Epidermal melanocyte (primary cell): ENCODE results near the gene NIBAN1.
A peak's percentile ranks its signal among the peaks of the same experiment; 100 is the strongest.

Experiments
- DNase-seq: peaks from one replicate; pipeline ENCODE4 v3.0.0; 2011; ENCODE audit warnings: low spot score; ENCODE audit not compliant: insufficient read length

Gene NIBAN1

DNA sequence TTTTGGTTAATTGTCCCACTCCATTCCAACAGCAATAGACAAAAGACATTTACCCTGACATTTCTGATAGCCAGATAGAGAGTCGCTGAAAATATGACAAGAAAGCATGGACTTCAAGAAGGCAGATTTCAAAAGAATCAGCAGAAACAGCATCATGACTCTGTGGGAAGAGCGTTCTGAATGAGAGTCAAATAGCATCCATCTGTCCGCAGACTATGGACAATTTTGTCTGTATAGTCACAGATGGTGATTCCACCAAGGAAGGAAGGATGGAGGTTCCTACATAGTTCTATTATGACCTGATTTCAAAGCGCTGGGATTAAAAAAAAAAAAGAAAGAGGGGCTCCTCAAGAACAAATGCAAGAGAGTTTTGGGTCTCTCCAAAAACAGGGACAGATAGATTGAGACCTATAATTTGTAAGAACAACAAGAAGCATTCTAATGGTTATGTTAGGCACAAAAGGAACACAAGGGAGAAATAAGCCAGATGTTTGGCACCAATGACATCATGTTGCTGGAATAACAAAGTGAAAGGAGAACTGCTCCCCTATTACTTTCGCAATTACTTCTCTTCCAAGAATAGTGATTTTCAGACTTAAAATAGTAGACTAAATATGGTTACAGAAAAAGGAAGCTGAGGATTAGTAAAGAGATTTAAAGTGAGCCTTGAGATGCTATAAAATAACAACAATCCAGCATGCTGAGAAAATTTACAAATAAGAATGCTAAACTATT, 28.5 kb downstream of the NIBAN1 start:
- DNase-seq, result peak; percentile 51

DNA sequence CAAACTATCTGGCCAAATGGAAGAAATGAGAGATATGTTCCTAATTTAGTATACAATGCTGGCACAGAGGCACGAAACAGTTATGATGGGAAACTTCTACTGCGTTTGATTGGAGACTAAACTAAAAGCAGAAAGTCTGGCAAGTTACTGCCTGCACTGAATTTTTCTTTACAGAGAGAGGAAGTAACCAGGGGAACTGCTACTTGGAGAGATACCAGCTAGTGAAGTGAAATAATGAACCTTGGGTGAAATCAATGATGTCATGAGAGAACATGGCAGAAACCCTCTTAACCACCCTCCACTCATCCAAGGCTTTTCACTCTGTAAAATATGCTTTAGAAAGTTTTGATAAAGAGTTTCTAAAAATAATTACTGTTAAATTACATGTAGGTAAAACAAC, 29.3 kb downstream of the NIBAN1 start:
- DNase-seq, result no peak

DNA sequence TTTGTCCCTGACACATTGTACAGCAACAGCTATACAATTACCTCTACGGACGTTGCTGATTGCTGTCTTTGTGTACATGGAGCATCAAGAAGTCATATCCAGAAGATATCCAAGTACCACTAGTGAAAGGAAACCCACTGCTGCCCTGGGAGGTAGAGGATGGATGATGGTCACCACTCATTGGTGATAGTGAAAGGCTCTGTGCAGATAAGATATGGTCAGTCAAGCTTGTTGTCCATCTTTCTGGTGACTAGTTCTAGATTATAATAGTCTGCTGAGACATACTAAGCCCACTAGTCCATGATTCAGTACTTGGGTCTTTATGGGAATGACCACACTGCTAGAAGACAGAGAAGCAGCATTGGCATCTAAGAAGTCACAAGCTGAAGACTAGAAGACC, 30.3 kb downstream of the NIBAN1 start:
- DNase-seq, result no peak

DNA sequence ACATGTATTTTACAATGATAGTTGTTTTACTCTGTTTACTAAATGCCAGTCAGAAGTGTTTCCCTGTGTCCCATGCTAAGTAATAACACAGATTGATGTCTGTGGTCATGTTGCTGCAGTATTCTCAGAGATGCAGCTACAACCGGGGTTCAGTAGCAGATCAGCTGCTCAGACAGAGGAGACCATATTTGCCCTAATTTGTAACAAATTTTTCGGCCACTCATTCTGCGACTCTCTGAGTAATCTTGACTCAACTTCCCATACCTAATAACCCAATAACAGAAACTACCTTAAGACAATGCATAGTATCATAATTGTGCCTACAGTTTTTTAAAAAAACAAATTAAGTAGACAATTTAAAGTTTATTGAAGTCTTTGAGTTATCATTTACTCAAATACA, 32.6 kb downstream of the NIBAN1 start:
- no peak for DNase-seq

DNA sequence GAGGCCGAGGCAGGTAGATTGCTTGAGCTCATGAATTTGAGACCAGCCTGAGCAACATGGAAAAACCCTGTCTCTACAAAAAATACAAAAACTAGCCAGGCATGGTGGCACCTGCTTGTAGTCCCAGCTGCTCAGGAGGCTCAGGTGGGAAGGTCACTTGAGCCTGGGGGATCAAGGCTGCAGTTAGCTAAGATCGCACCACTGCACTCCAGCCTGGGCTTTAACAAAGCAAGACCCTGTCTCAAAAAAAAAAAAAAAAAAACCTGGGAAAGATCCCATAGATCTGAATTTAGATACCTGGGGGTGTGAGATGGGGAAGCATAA, 32.9 kb downstream of the NIBAN1 start:
- no peak for DNase-seq

DNA sequence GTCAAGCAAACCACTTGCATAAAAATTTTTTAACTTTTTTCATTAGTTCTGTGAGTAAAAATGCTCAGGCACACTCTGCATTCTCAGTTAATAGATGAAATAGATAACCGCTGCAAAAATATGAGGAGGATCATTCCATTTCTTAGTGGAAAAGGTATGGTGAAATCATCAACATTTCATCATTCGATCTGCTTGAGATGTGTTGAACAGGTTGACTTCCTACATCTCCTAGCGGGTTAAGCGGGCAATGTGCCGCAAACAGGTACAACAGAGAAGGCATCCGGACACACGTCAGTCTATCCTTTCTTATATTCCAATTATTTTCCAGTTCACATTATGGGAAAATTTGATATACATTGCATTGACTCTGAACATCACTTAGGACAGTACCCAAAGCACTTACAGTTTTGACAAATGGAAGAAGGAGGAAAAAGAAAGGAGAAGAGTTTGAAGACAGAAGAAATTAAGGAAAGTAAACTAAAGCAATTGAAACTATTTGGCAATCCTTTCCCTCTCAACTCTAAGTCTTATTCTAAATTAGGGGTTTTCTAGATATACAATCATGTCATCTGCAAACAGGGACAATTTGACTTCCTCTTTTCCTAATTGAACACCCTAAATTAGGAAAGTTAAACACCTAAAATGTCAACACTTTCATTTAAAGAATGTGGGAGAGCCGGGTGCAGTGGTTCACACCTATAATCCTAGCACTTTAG, 33.5 kb downstream of the NIBAN1 start:
- no peak for DNase-seq

DNA sequence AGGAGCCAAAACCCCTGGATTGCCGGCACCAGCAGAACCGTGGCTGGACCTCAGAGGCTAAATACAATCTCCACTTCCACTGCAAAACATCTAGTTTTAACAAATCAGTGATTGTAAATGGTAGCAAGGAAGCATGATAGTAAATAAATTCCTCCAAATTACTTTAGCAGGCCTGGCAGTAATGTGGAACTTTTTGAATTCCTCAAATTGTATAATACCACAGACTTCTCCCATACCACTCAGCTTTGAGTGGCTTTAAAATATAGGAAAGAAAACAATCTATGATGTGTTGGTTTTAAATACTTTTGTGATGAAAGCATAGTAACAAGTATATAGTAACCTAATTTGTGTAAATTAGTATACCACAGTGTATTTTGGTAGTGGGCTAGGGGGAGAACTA, 34.1 kb downstream of the NIBAN1 start:
- no peak for DNase-seq

DNA sequence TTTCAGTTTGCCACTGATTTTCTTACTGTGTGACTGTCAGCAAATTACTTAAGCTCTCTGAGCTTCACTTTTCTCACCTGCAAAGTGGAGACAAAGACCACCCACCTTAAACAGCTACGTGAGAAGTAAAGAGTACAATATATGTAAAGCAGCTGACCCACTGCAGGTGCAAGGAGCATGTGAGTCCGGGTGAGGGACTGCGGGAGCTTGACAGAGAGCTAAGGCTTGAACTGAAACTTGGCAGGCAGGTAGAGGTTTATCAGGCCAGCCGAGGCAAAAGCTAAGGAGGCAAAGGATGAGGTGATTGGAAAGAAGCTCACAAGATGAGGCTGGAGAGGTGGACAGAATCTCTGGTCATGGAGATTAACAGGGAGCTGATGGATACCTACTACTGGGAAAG, 36.6 kb downstream of the NIBAN1 start:
- no peak for DNase-seq

DNA sequence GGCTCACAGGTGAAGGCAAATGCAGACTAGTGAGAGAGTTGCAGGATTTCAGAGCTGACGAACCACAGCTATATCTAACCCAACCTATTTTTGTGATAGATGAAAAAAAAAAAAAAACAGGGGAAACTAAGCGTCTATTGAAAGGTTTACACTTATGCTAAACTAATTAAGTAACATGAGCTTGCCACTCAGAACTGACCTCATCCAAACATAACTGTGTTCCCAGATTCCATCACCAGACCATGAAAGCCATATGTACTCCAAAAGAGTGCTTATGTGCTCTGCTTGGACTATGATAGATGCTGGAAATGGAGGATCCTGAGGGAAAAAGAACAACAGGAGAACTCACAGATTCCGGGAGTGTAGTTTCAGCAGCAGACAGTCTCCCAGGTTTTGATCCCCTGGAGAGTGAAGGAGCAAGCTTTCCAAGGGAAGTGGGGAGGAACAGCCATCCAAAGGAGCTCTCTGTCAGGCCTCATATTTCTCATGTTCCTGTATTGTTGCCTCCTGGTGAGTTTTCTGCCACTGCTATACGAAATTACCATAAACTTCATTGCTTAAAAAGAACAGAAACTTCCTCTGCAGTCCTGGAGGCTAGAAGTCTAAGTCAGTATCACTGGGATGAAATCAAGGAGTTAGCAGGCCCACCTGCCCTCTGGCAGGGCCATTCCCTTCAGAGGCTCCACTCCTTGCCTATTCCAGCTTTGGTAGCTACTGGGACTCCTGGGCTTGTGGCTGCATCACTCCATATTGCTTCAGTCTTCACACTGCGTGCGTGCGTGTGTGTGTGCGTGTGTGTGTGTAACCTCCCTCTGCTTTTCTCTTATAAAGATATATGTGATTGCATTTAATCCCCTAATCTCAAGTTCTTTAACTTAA, 38.1 kb downstream of the NIBAN1 start:
- no peak for DNase-seq

DNA sequence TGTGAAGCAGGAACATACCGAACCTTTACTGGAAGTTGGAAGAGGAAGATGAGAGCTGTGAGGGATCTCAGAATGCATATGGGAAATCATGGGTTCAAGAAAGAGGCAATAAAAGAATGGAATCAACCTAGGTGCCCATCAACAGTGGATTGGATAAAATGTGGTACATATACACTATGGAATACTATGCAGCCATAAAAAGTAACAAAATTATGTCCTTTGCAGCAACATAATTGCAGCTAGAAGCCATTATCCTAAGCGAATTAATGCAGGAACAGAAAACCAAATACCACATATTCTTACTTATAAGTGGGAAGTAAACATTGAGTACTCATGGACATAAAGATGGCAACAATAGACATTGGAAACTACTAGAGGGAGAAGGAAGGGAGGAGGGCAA, 40.4 kb downstream of the NIBAN1 start:
- no peak for DNase-seq

DNA sequence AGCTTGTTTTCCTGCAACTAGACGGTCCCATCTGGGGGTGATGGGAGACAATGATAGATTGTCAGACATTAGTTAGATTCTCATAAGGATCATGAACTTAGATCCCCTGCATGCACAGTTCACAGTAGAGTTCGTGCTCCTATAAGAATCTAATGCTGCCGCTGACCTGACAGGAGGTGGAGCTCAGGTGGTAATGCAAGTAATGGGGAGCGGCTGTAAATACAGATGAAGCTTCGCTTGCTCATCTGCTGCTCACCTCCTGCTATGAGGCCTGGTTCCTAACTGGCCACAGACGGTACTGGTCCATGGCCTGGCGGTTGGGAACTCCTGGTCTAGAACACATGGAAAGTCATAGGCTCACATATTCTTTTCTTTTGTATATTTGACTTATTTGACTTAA, 42.0 kb downstream of the NIBAN1 start:
- DNase-seq, result no peak

DNA sequence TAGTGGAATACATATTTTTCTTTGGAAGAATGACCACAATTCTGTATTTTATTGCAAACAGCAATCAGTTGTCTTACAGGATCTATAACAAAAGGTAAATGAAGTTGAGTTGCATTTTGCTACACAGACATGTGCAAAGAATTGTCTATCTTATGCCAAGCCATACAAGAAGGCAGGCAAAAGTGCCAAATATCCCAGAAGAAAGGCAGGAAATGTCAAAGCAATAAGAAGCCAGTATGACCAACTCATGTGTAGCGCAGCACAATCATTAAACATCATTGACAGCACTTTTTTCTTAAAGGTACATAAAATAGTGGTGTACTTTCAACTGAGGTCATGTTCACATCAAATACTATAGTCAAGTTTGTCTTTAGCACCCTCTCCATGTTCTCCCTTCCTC, 42.7 kb downstream of the NIBAN1 start:
- DNase-seq, result no peak

DNA sequence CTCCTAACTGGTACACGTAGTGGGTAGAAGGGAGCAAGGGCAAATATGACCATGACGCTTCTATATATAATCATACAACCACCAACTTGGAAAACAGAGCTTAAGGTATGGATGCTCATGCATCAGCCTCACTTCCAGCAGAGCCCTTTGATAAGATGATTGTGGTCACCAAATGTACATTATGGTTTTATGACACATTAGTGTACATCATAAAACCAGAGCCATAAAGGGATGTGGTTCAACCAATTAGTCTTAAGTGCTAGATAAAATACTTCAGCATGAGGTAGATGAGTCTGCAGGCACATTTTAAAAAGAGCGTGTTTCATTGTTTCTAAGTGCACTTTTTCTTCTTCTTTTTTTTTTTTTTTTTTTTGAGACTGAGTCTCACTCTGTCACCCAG, 43.7 kb downstream of the NIBAN1 start:
- DNase-seq, result no peak

DNA sequence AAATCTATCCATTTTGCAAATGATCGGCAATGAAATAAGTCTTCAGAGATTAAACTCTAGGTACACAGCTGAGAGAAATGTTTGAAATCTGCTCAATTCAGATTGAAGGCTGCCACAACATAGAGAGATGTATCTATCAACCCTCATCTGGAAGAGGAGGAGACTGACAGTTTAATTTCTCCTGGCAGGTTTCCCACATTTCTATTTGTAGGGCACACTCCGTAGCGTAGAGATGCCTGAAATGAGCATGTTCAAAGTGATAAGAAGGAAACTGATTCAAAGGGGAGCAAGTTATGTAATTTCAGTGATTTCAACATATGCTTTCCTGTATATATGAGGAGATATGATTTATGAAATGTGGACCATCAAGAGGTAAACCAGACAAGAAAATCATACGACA, 44.1 kb downstream of the NIBAN1 start:
- no peak for DNase-seq

DNA sequence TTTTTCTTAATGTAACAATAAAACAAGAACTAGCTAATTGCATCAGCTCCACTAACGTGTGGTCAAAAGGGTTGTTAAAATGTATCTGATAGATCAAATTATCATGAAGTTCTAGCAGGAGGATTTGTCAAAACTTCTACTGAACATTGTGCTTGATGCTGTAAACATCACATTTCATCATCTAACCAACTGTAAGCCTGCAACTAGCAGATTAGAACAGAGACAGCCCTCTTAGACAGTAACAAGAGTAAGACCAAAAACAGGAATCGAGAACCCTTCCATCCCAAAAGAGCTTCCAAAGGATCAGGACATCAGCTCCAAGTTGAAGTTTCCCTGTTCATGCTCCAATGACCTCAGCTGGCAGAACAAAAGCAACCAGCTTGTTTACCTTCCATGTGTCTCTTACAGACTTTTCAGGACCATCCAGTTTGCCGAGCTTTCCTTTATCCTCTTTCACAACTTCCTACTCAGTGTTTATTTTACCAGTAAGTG, 44.6 kb downstream of the NIBAN1 start:
- DNase-seq, result no peak

DNA sequence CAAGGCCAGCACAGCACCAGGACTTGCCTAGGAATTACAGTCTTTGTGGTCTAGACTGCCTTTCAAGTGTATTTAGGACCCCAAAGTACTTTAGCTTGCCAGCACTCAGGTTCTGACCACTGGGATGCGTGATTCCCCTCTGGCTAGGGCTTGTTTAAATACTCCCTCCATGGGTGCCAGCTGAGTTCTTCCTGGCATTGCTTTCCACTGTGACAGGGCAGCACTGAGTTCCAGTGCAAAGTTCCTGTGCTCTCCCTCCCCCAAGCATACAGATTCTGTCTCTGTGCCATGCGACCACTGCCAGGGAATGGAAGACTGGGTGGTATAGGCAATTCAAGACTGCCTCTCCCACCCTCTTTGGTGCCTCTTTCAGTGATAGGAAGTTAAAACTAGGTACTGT, 45.9 kb downstream of the NIBAN1 start:
- DNase-seq, result no peak
